ENCODE results near the gene NT5DC3. TPM values are rescaled to one million over a fixed set of nuclear protein-coding genes. Genes with fewer than 3 reads are reported as not detected.

Gene NT5DC3
- total and polyA plus RNA-seq, 9 of the 15 experiments (the other 6 are each of a cell fraction or from before 2014, with no cell fraction given) = 6.3 to 33.5 (median 24.5) TPM

- TF ChIP-seq FOXJ3 (CRISPR knock-in tag; IDR thresholded peaks at IDR 0.05) (no peak), PRPF4 (IDR thresholded peaks at IDR 0.05; ENCODE audit: insufficient read depth, low read depth, low read length, poor library complexity, severe bottlenecking) (no peak), ZNF174 (CRISPR knock-in tag; IDR thresholded peaks at IDR 0.05) (no peak), ERF (CRISPR knock-in tag; IDR thresholded peaks at IDR 0.05) (no peak), ZNF436 (CRISPR knock-in tag; IDR thresholded peaks at IDR 0.05) (no peak), ATF3 (IDR thresholded peaks at IDR 0.05) (no peak), ATF3 (CRISPR knock-in tag; conservative IDR thresholded peaks at IDR 0.05) (peak; percentile 66; the same call in 1 of the 2 replicates), JUNB (CRISPR knock-in tag; conservative IDR thresholded peaks at IDR 0.05) (no peak), KLF10 (CRISPR knock-in tag; IDR thresholded peaks at IDR 0.05) (no peak), PTTG1 (tag; IDR thresholded peaks at IDR 0.05; ENCODE audit: low read depth) (no peak), TGIF2 (CRISPR knock-in tag; IDR thresholded peaks at IDR 0.05) (no peak), TEAD4 (IDR thresholded peaks at IDR 0.05; ENCODE audit: low read length) (0 out of 2 replicates have a peak, but pooled peaks have one; percentile 32), TEAD4 (CRISPR knock-in tag; IDR thresholded peaks at IDR 0.05; ENCODE audit: borderline replicate concordance) (no peak), JUND (IDR thresholded peaks at IDR 0.05; ENCODE audit: borderline replicate concordance, low read depth, low read length) (no peak), JUND (tag; IDR thresholded peaks at IDR 0.05; ENCODE audit: borderline replicate concordance, low read depth, low read length) (no peak; the same call in 1 of the 3 replicates), ETS1 (conservative IDR thresholded peaks at IDR 0.05; ENCODE audit: control insufficient read depth, low read depth, low read length) (no peak), GATAD2A (IDR thresholded peaks at IDR 0.05) (no peak; the same call in 1 of the 2 replicates), RAD51 (IDR thresholded peaks at IDR 0.05; ENCODE audit: borderline replicate concordance, low read depth) (no peak), E2F4 (CRISPR knock-in tag; IDR thresholded peaks at IDR 0.05; ENCODE audit: low read depth) (no peak), ZNF668 (CRISPR knock-in tag; IDR thresholded peaks at IDR 0.05) (no peak), CHD1 (IDR thresholded peaks at IDR 0.05; ENCODE audit: low read length) (no peak)
- TF ChIP-seq, protein P1, sequence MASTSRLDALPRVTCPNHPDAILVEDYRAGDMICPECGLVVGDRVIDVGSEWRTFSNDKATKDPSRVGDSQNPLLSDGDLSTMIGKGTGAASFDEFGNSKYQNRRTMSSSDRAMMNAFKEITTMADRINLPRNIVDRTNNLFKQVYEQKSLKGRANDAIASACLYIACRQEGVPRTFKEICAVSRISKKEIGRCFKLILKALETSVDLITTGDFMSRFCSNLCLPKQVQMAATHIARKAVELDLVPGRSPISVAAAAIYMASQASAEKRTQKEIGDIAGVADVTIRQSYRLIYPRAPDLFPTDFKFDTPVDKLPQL (IDR thresholded peaks at IDR 0.05; ENCODE audit: extremely low read depth, insufficient read length) = no peak
- TF ChIP-seq, protein P2, sequence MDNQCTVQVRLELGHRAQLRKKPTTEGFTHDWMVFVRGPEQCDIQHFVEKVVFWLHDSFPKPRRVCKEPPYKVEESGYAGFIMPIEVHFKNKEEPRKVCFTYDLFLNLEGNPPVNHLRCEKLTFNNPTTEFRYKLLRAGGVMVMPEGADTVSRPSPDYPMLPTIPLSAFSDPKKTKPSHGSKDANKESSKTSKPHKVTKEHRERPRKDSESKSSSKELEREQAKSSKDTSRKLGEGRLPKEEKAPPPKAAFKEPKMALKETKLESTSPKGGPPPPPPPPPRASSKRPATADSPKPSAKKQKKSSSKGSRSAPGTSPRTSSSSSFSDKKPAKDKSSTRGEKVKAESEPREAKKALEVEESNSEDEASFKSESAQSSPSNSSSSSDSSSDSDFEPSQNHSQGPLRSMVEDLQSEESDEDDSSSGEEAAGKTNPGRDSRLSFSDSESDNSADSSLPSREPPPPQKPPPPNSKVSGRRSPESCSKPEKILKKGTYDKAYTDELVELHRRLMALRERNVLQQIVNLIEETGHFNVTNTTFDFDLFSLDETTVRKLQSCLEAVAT (IDR thresholded peaks at IDR 0.05) = no peak
These were observed 903 bp upstream of the NT5DC3 start (continued) for GRCh38 chr12:103841690-103842584.
